ENCODE results near the gene DSG3.

DSG3 gene, protein sequence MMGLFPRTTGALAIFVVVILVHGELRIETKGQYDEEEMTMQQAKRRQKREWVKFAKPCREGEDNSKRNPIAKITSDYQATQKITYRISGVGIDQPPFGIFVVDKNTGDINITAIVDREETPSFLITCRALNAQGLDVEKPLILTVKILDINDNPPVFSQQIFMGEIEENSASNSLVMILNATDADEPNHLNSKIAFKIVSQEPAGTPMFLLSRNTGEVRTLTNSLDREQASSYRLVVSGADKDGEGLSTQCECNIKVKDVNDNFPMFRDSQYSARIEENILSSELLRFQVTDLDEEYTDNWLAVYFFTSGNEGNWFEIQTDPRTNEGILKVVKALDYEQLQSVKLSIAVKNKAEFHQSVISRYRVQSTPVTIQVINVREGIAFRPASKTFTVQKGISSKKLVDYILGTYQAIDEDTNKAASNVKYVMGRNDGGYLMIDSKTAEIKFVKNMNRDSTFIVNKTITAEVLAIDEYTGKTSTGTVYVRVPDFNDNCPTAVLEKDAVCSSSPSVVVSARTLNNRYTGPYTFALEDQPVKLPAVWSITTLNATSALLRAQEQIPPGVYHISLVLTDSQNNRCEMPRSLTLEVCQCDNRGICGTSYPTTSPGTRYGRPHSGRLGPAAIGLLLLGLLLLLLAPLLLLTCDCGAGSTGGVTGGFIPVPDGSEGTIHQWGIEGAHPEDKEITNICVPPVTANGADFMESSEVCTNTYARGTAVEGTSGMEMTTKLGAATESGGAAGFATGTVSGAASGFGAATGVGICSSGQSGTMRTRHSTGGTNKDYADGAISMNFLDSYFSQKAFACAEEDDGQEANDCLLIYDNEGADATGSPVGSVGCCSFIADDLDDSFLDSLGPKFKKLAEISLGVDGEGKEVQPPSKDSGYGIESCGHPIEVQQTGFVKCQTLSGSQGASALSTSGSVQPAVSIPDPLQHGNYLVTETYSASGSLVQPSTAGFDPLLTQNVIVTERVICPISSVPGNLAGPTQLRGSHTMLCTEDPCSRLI

GRCh38 chr18:31447530-31448191 lies at the start of gene DSG3:
TSS of gene DSG3 (plus strand) at chr18:31447741. CDS start at chr18:31447878, 137 bp downstream.
- no peak for DNase-seq (ENCODE audit: low read depth in 2 of 2)

- DNase-seq (ENCODE audit: low read depth in 2 of 2): no peak
These were observed 49.4 kb upstream of the DSG3 start for GRCh38 chr18:31398191-31398590.

GRCh38 chr18:31399306-31400032 lies 48.1 kb upstream of the DSG3 start:
- DNase-seq (ENCODE audit: low read depth in 2 of 2): no peak

- DNase-seq (ENCODE audit: low read depth in 2 of 2): no peak
These were observed 46.1 kb upstream of the DSG3 start for GRCh38 chr18:31401156-31402025.

DNA sequence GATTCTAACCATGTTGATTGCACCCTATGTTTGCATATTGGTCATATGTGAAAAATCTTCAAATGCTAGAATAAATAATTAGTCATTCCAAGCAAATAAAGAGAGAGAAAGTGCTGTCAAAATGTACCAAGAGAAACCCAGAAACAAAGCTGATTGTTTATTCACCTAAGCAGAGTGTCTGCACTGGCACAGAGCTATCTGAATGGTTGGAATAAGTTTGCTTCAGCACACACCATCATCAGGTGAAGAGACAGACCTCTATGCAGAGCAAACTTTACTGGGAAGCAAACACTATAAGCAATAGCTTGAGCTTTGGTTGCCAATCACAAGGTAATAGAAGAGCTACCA lies 45.5 kb upstream of the DSG3 start:
- no peak for DNase-seq (ENCODE audit: low read depth in 2 of 2)

GRCh38 chr18:31403409-31403808 lies 44.1 kb upstream of the DSG3 start:
- no peak for DNase-seq (ENCODE audit: low read depth in 2 of 2)

- no peak for DNase-seq (ENCODE audit: low read depth in 2 of 2)
These were observed 39.9 kb upstream of the DSG3 start for GRCh38 chr18:31407649-31408048.

- DNase-seq (ENCODE audit: low read depth in 2 of 2): no peak
These were observed 38.3 kb upstream of the DSG3 start for GRCh38 chr18:31409276-31409675.

DNA sequence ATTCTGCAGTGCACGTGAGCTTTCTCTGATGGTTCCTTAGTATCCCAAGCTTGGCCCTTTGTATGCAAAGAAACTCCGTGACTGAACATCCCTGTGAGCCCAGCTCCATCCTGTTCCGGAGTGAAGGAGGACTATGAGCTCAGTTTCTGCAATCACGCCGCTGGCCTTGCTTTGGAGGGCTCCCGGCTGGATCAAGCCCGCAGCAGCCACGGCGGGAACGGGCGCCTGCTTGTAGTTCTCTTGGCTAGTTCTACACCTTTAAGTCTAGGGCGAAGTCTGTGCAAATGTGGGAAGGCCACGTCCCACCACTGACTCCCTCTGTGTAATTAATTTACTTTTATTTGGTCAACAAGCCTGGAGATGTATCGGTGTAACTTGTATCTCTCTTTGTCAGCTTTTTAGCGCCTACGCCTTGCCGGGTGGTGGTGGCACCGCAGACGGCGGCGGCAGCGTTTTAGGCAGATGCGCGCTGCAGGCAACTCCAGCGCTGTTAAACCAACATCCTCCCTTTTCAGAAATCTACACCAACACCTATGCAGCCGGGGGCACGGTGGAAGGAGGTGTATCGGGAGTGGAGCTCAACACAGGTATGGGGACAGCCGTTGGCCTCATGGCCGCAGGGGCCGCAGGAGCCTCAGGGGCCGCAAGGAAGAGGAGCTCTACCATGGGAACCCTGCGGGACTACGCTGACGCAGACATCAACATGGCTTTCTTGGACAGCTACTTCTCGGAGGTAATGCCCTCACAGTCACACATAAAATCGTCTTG lies 36.6 kb upstream of the DSG3 start:
- no peak for DNase-seq (ENCODE audit: low read depth in 2 of 2)

DNA sequence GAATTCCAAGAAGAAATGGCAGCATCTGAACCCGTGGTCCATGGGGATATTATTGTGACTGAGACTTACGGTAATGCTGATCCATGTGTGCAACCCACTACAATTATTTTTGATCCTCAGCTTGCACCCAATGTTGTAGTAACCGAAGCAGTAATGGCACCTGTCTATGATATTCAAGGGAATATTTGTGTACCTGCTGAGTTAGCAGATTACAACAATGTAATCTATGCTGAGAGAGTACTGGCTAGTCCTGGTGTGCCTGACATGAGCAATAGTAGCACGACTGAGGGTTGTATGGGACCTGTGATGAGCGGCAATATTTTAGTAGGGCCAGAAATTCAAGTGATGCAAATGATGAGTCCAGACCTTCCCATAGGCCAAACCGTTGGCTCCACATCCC lies 34.4 kb upstream of the DSG3 start:
- DNase-seq (ENCODE audit: low read depth in 2 of 2): no peak

GRCh38 chr18:31417850-31418249 lies 29.7 kb upstream of the DSG3 start:
- DNase-seq (ENCODE audit: low read depth in 2 of 2): no peak

DNA sequence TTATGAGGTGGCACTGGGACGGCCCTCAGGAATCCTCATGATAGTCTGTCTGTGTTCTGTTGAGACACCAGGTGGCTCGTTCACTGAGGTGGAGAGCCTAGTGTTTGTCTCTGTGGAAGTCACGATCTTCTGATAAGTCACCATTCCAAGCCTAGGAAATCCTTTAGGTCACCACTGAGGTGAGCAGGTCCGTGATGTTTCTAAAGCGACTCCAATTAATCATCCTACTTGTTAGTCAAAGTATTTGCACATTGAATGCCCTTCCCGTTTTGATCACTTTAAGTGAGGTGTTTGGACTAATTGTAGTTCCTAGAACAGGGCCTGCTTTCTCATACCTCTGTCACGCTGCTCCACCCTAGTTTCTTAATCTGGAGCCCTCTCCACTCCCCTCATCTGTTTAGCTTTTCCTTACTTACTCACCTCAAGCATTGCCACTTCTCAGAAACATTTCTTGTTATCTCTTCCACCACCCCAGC lies 28.0 kb upstream of the DSG3 start:
- DNase-seq (ENCODE audit: low read depth in 2 of 2): no peak

DNA sequence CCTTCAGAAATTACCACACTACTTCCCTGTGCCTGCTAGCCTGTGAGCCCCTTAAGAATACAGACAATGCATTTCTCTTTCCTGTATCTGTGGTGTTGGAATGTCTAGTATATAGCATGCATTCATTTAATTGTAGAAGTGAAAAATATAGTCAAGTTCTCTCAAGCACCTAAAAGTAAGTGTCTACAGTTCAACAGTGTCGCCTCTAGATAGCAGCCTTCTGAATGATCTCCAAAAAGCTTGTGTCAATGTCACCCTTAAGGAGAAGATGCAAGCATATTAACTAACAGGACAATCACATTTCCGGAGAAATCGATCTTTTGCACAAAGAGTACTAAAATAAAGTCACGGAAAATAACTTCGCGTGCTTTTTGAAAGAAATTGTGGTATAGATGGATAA lies 27.5 kb upstream of the DSG3 start:
- DNase-seq (ENCODE audit: low read depth in 2 of 2): no peak

GRCh38 chr18:31420524-31420923 lies 27.0 kb upstream of the DSG3 start:
- no peak for DNase-seq (ENCODE audit: low read depth in 2 of 2)

DNA sequence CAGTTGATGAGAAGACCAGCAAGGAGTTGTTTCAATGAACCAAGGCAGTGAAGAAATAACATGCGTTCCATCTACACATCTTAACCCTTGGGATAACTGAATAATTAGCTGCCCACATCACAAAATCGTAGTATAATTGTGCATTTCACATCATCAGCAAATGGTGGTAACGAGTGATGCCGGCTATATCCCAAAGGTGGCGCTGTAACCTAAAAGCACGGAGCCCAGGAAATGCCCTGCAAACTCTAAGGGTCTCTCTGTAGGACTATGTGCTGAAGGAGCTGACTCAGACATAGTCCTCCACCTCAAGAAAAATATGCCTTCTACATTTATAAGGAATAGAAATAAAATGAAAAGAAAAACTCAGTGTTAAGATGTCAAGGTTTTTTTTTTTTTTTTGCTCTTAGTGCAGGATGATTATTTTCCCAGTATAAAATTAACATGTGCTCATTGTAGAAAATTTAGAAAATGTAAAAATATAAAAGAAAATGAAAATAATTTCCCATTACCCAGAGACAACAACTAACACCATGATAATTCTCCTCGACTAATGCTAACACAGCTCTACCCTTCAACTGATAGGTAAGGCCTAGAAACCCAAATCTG lies 23.1 kb upstream of the DSG3 start:
- no peak for DNase-seq (ENCODE audit: low read depth in 2 of 2)

GRCh38 chr18:31426021-31426420 lies 21.5 kb upstream of the DSG3 start:
- no peak for DNase-seq (ENCODE audit: low read depth in 2 of 2)

DNA sequence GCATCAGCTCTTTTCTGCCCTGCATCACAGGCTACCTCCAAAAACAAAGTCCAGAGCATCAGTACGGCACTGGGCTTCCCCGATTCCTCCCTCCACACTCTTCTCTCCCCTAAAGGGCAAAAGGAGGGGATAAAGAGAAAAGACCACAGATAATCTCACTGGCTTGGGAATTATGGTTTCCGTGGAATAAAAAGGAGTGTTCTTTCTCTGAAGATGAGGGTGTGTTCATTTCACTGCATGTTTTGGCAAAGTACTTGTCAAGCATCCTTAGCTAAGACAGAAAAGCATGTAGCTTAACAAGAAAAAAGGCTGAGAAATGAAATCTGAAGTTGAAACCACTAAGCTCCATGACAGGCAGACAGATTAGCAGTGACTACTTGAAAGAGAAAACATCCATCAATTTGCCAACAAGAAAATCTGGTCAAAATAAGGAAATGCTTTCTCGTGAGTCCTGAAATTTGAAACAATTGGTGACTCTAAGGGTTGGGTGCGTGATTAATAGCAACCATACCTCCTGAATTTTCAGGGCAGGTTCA lies 20.6 kb upstream of the DSG3 start:
- DNase-seq (ENCODE audit: low read depth in 2 of 2): no peak

- DNase-seq (ENCODE audit: low read depth in 2 of 2): no peak
These were observed 19.3 kb upstream of the DSG3 start for GRCh38 chr18:31428211-31428610.

- no peak for DNase-seq (ENCODE audit: low read depth in 2 of 2)
These were observed 17.9 kb upstream of the DSG3 start for GRCh38 chr18:31429623-31430022.

Data from stimulated activated CD8-positive, alpha-beta memory T cell treated with anti-CD3 and anti-CD28 coated beads, Interleukin-15, amount 100 ng/mL, for 4 hours (primary cell).